ENCODE results near the gene WNT11.

DNA sequence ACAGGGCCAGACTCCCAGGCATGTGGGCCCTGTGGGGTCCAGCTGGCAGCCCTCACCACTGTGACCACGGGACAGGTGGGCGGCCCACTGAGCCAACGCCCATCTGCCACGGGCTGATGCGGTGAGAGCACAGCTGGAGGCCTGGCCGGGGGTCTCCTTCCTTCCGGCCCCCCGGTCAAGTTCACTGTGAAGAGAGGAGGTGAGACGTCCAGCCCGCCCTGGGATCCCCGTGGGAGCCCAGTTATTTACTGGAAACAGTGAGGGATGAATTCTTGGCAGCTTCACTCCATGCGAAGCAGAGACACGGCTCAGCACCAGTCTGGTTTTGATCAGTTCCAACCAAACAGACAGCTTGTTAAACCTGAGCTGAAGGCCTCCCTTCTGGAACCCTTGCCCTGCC lies 38.7 kb downstream of the WNT11 start:
- TF ChIP-seq POLR2A (IDR thresholded peaks at IDR 0.05), result no peak
- TF ChIP-seq, protein P1, sequence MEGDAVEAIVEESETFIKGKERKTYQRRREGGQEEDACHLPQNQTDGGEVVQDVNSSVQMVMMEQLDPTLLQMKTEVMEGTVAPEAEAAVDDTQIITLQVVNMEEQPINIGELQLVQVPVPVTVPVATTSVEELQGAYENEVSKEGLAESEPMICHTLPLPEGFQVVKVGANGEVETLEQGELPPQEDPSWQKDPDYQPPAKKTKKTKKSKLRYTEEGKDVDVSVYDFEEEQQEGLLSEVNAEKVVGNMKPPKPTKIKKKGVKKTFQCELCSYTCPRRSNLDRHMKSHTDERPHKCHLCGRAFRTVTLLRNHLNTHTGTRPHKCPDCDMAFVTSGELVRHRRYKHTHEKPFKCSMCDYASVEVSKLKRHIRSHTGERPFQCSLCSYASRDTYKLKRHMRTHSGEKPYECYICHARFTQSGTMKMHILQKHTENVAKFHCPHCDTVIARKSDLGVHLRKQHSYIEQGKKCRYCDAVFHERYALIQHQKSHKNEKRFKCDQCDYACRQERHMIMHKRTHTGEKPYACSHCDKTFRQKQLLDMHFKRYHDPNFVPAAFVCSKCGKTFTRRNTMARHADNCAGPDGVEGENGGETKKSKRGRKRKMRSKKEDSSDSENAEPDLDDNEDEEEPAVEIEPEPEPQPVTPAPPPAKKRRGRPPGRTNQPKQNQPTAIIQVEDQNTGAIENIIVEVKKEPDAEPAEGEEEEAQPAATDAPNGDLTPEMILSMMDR (IDR thresholded peaks at IDR 0.05), result no peak

Data from esophagus squamous epithelium (tissue), 4 donors.